ENCODE measurements around the gene KRTAP12-3. TPM values are rescaled to one million over a fixed set of nuclear protein-coding genes. Genes with fewer than 3 reads are reported as not detected.
"Not testable (repeated sequence)": the region's sequence is repeated elsewhere in the genome, so short reads cannot be mapped to it uniquely, and the experiment has no call there.

KRTAP12-3 gene
- polyA plus RNA-seq, 1 experiment, result not detected

- peaks cover 9% of the 10 kb centered on the region; the same call in 1 of the 2 replicates for H3K9me3 ChIP-seq (ENCODE audit: control insufficient read depth, insufficient read depth, low read length)
- no peak within 1 kb of the TSS for H3K4me3 ChIP-seq (ENCODE audit: low read depth, low read length)
- TF ChIP-seq, protein P1, sequence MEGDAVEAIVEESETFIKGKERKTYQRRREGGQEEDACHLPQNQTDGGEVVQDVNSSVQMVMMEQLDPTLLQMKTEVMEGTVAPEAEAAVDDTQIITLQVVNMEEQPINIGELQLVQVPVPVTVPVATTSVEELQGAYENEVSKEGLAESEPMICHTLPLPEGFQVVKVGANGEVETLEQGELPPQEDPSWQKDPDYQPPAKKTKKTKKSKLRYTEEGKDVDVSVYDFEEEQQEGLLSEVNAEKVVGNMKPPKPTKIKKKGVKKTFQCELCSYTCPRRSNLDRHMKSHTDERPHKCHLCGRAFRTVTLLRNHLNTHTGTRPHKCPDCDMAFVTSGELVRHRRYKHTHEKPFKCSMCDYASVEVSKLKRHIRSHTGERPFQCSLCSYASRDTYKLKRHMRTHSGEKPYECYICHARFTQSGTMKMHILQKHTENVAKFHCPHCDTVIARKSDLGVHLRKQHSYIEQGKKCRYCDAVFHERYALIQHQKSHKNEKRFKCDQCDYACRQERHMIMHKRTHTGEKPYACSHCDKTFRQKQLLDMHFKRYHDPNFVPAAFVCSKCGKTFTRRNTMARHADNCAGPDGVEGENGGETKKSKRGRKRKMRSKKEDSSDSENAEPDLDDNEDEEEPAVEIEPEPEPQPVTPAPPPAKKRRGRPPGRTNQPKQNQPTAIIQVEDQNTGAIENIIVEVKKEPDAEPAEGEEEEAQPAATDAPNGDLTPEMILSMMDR (IDR thresholded peaks at IDR 0.05; ENCODE audit: low read depth, low read length), result no peak
- no peak within 1 kb of the TSS for H3K27ac ChIP-seq (ENCODE audit: low read depth, low read length)
- no peak for DNase-seq (ENCODE audit: low read depth, low spot score)
- ChIA-PET CTCF (no interaction called here), POLR2A (no interaction called here)
- peaks cover 1% of the 10 kb centered on the region for H3K27me3 ChIP-seq (ENCODE audit: control insufficient read depth, insufficient read depth, low read length)
These were observed 20.5 kb upstream of the KRTAP12-3 start, which contains the start of gene KRTAP10-10 for GRCh38 chr21:44637018-44637850. TSS of gene KRTAP10-10 (plus strand) at chr21:44637356. CDS start at chr21:44637418, 62 bp downstream.

GRCh38 chr21:44637851-44638348 is 19.8 kb upstream of the KRTAP12-3 start:
- H3K4me3 ChIP-seq (ENCODE audit: low read depth, low read length); H3K27ac ChIP-seq (ENCODE audit: low read depth, low read length); H3K27me3 ChIP-seq (ENCODE audit: control insufficient read depth, insufficient read depth, low read length); CTCF ChIA-PET; POLR2A ChIA-PET; DNase-seq (ENCODE audit: low read depth, low spot score); H3K9me3 ChIP-seq (ENCODE audit: control insufficient read depth, insufficient read depth, low read length): not testable (repeated sequence)

- H3K27me3 ChIP-seq (ENCODE audit: control insufficient read depth, insufficient read depth, low read length); H3K9me3 ChIP-seq (ENCODE audit: control insufficient read depth, insufficient read depth, low read length); H3K4me3 ChIP-seq (ENCODE audit: low read depth, low read length); H3K27ac ChIP-seq (ENCODE audit: low read depth, low read length); CTCF ChIA-PET; DNase-seq (ENCODE audit: low read depth, low spot score); POLR2A ChIA-PET: not testable (repeated sequence)
These were observed 19.0 kb upstream of the KRTAP12-3 start for GRCh38 chr21:44638506-44639330.

- no peaks in the 10 kb centered on the region for H3K27me3 ChIP-seq (ENCODE audit: control insufficient read depth, insufficient read depth, low read length)
- CTCF ChIA-PET, result no interaction called here
- no peak for DNase-seq (ENCODE audit: low read depth, low spot score)
These were observed 18.4 kb upstream of the KRTAP12-3 start for GRCh38 chr21:44639331-44639655.

DNA sequence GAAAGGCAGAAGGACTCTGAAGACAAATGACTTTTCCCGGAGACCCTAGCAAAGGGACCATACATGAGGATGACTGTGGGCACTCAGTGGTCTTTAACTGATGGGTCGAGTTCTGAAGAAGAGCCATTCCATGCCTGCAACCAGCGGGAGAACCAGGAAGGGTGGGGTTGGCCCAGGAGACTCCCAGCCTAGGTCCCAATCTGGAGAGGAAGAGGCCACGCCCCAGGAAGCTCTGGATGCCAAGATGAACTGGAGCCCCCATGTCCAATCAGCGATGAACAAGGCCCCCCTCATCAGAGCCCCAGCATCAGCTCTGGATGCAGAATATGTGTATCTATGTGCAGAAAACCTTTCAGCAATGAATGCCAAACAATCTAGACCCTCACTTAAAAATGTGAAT is 17.0 kb upstream of the KRTAP12-3 start:
- Histone ChIP-seq H3K9me3 (ENCODE audit: control insufficient read depth, insufficient read depth, low read length) (peaks cover 21% of the 10 kb centered on the region), H3K4me3 (ENCODE audit: low read depth, low read length) (no peak overlapping the region), H3K27me3 (ENCODE audit: control insufficient read depth, insufficient read depth, low read length) (no peaks in the 10 kb centered on the region), H3K27ac (ENCODE audit: low read depth, low read length) (no peak overlapping the region)
- POLR2A ChIA-PET, result no interaction called here
- TF ChIP-seq, protein P1 (IDR thresholded peaks at IDR 0.05; ENCODE audit: low read depth, low read length), result no peak
- CTCF ChIA-PET, result no interaction called here
- no peak for DNase-seq (ENCODE audit: low read depth, low spot score)

More at GRCh38 chr21:44639331-44639655, 18.4 kb upstream of the KRTAP12-3 start:
- POLR2A ChIA-PET, result no interaction called here
- no peak overlapping the region for H3K27ac ChIP-seq (ENCODE audit: low read depth, low read length)
- H3K4me3 ChIP-seq (ENCODE audit: low read depth, low read length), result no peak overlapping the region
- H3K9me3 ChIP-seq (ENCODE audit: control insufficient read depth, insufficient read depth, low read length), result peaks cover 14% of the 10 kb centered on the region
- TF ChIP-seq, protein P1 (IDR thresholded peaks at IDR 0.05; ENCODE audit: low read depth, low read length), result no peak
